OCI-LY3 (cell line): ENCODE measurements around the gene POMT2.

Experiments used
- CTCF ChIP-seq: fragments of 200-600, 300-600 bp; sonication (generic); IDR thresholded peaks from 2 replicates; pipeline ENCODE4 v1.5.1; 2014; ENCODE audit warnings: antibody characterized with exemption, low read length, low read depth
- EZH2phosphoT487 ChIP-seq: fragments of 200-600 bp; shearing (Covaris generic); IDR thresholded peaks from 2 replicates; pipeline ENCODE4 v1.6.1; 2018; ENCODE audit warnings: antibody characterized with exemption, mixed run types, low read depth

- TF ChIP-seq CTCF (no peak), EZH2phosphoT487 (no peak)
Measured at GRCh38 chr14:77271113-77271710, 49.5 kb downstream of the POMT2 start, which contains the start of gene NGB.
